H9 (cell line): ENCODE data around the gene PDZD7. TPM values are rescaled to one million over a fixed set of nuclear protein-coding genes. Genes with fewer than 3 reads are reported as not detected.

Experiments used
- DNase-seq: peaks from one replicate; pipeline ENCODE4 v3.0.0-alpha.2; 2017
- H2AFZ ChIP-seq: one replicate; pipeline ENCODE4 v1.6.1; 2013; ENCODE audit warnings: mild to moderate bottlenecking, low read length, control low read depth, moderate library complexity
- H2AK5ac ChIP-seq: 2 replicates; pipeline ENCODE4 v1.6.1; 2013; ENCODE audit warnings: low read length, control low read depth, mixed read lengths; ENCODE audit not compliant: insufficient read length
- H2BK120ac ChIP-seq: one replicate; pipeline ENCODE4 v1.6.1; 2013; ENCODE audit warnings: low read depth, mild to moderate bottlenecking, low read length, control low read depth, inconsistent platforms; ENCODE audit not compliant: poor library complexity, severe bottlenecking
- H2BK12ac ChIP-seq: 2 replicates; pipeline ENCODE4 v1.6.1; 2013; ENCODE audit warnings: low read length, control low read depth, mixed read lengths, low read depth; ENCODE audit not compliant: insufficient read length
- H2BK15ac ChIP-seq: 2 replicates; pipeline ENCODE4 v1.6.1; 2013; ENCODE audit warnings: low read depth, low read length, control low read depth
- H2BK20ac ChIP-seq: one replicate; pipeline ENCODE4 v1.6.1; 2013; ENCODE audit warnings: low read depth, mild to moderate bottlenecking, low read length, control low read depth, inconsistent platforms; ENCODE audit not compliant: poor library complexity, severe bottlenecking
- H2BK5ac ChIP-seq: 2 replicates; pipeline ENCODE4 v1.6.1; 2013; ENCODE audit warnings: low read length, control low read depth, mixed read lengths; ENCODE audit not compliant: insufficient read length
- H3K14ac ChIP-seq: 2 replicates; pipeline ENCODE4 v1.6.1; 2013; ENCODE audit warnings: low read length, control low read depth; ENCODE audit not compliant: insufficient read depth
- H3K18ac ChIP-seq: 2 replicates; pipeline ENCODE4 v1.6.1; 2013; ENCODE audit warnings: low read depth, mild to moderate bottlenecking, mixed read lengths, low read length, control low read depth; ENCODE audit not compliant: insufficient read length
- H3K23ac ChIP-seq: 2 replicates; pipeline ENCODE4 v1.6.1; 2013; ENCODE audit warnings: low read length, control low read depth, mixed read lengths, low read depth; ENCODE audit not compliant: insufficient read length
- H3K23me2 ChIP-seq: 2 replicates; pipeline ENCODE4 v1.6.1; 2013; ENCODE audit warnings: low read depth, mild to moderate bottlenecking, mixed read lengths, low read length, control low read depth; ENCODE audit not compliant: insufficient read length, poor library complexity, severe bottlenecking
- H3K27ac ChIP-seq: 2 replicates; pipeline ENCODE4 v1.5.1; 2013; ENCODE audit warnings: low read length, control low read depth, mixed read lengths, low read depth; ENCODE audit not compliant: insufficient read length
- H3K27me3 ChIP-seq: 2 replicates; pipeline ENCODE4 v1.6.1; 2013; ENCODE audit warnings: low read length, control low read depth, inconsistent platforms; ENCODE audit not compliant: insufficient read depth
- H3K4ac ChIP-seq: 2 replicates; pipeline ENCODE4 v1.6.1; 2013; ENCODE audit warnings: low read depth, mild to moderate bottlenecking, control low read depth, inconsistent platforms, low read length, moderate library complexity
- H3K4me1 ChIP-seq: 2 replicates; pipeline ENCODE4 v1.6.1; 2013; ENCODE audit warnings: low read length, control low read depth, inconsistent platforms; ENCODE audit not compliant: insufficient read depth
- H3K4me2 ChIP-seq: 2 replicates; pipeline ENCODE4 v1.6.1; 2013; ENCODE audit warnings: low read length, control low read depth, mixed read lengths; ENCODE audit not compliant: insufficient read length, insufficient read depth
- H3K56ac ChIP-seq: 2 replicates; pipeline ENCODE4 v1.6.1; 2013; ENCODE audit warnings: low read depth, mild to moderate bottlenecking, mixed read lengths, low read length, control low read depth; ENCODE audit not compliant: insufficient read length
- H3K79me1 ChIP-seq: 2 replicates; pipeline ENCODE4 v1.6.1; 2013; ENCODE audit warnings: low read depth, mild to moderate bottlenecking, moderate library complexity, low read length, control low read depth, inconsistent platforms; ENCODE audit not compliant: insufficient read depth, poor library complexity, severe bottlenecking
- H3K79me2 ChIP-seq: 2 replicates; pipeline ENCODE4 v1.6.1; 2013; ENCODE audit warnings: low read length, control low read depth, inconsistent platforms; ENCODE audit not compliant: insufficient read depth
- H3K9ac ChIP-seq: 2 replicates; pipeline ENCODE4 v1.6.1; 2013; ENCODE audit warnings: low read length, control low read depth, mixed read lengths; ENCODE audit not compliant: insufficient read length; ENCODE audit errors: extremely low read depth
- H3K9me3 ChIP-seq: one replicate; pipeline ENCODE4 v1.6.1; 2013; ENCODE audit warnings: low read depth, low read length, inconsistent platforms; ENCODE audit not compliant: control insufficient read depth
- H3T11ph ChIP-seq: one replicate; pipeline ENCODE4 v1.6.1; 2013; ENCODE audit warnings: mild to moderate bottlenecking, low read length, control low read depth, inconsistent platforms
- H4K20me1 ChIP-seq: one replicate; pipeline ENCODE4 v1.6.1; 2013; ENCODE audit not compliant: control insufficient read depth, insufficient read length, insufficient read depth
- H4K5ac ChIP-seq: 2 replicates; pipeline ENCODE4 v1.6.1; 2013; ENCODE audit warnings: low read depth, mild to moderate bottlenecking, mixed read lengths, low read length, control low read depth; ENCODE audit not compliant: insufficient read length
- H4K8ac ChIP-seq: replicated peaks from 2 replicates; pipeline ENCODE4 v1.6.1; 2013; ENCODE audit warnings: low read length, control low read depth, mixed read lengths, low read depth; ENCODE audit not compliant: insufficient read length
- H4K91ac ChIP-seq: 2 replicates; pipeline ENCODE4 v1.6.1; 2013; ENCODE audit warnings: low read depth, mild to moderate bottlenecking, moderate library complexity, mixed read lengths, low read length, control low read depth; ENCODE audit not compliant: insufficient read length
- H3K27ac Mint-ChIP-seq, 3 experiments: 2 replicates in 2 of 3; 3 replicates in 1 of 3; pipeline ENCODE4 v1.8.0; 2020 to 2021; ENCODE audit warnings: mixed read lengths in 3 of 3, mild to moderate bottlenecking in 1 of 3, moderate library complexity in 1 of 3
- H3K27me3 Mint-ChIP-seq: 2 replicates; pipeline ENCODE4 v1.8.0; 2021; ENCODE audit warnings: low read depth, mild to moderate bottlenecking, moderate library complexity, mixed read lengths
- H3K36me3 Mint-ChIP-seq, 3 experiments: 2 replicates in 2 of 3; 3 replicates in 1 of 3; pipeline ENCODE4 v1.8.0; 2020 to 2021; ENCODE audit warnings: low read depth in 3 of 3, mixed read lengths in 3 of 3; ENCODE audit not compliant: insufficient read depth in 1 of 3
- H3K4me1 Mint-ChIP-seq, 2 experiments: 2 replicates each; pipeline ENCODE4 v1.8.0; 2020; ENCODE audit warnings: mixed read lengths in 2 of 2
- H3K4me3 Mint-ChIP-seq, 2 experiments: 2 replicates in 1 of 2; 3 replicates in 1 of 2; pipeline ENCODE4 v1.8.0; 2020 to 2021; ENCODE audit warnings: mild to moderate bottlenecking in 2 of 2, mixed read lengths in 2 of 2, moderate library complexity in 1 of 2
- H3K9me3 Mint-ChIP-seq, 2 experiments: 2 replicates in 1 of 2; 3 replicates in 1 of 2; pipeline ENCODE4 v1.8.0; 2020; ENCODE audit warnings: mild to moderate bottlenecking in 2 of 2, mixed read lengths in 2 of 2, moderate library complexity in 1 of 2
- CTCF ChIP-seq: fragments of 200-600 bp; sonication (generic); conservative IDR thresholded peaks from 3 replicates; pipeline ENCODE4 v1.8.0; 2021; ENCODE audit warnings: antibody characterized with exemption, mild to moderate bottlenecking
- WGBS: extraction: QIAGEN DNeasy Blood & Tissue Kit; methylation state at CpG from one replicate; pipeline ENCODE4 v1.1.7; 2013; ENCODE audit warnings: missing lambda C conversion rate, low lambda C conversion rate, mixed read lengths; ENCODE audit not compliant: insufficient read length; ENCODE audit errors: extremely low coverage; 5-methylcytosine and 5-hydroxymethylcytosine counted together
- total RNA-seq: library from RNA; stranded (reverse); gene quantifications from 2 replicates; pipeline ENCODE4 v1.2.1, GENCODE V29; 2021

Gene PDZD7
- total RNA-seq, 1 experiment from 2014 or later, result 2.0 TPM

- Histone ChIP-seq H3K4ac (no peak overlapping the region), H2BK15ac (no peak overlapping the region), H3K14ac (no peak overlapping the region), H4K91ac (no peak overlapping the region), H4K8ac (no peak overlapping the region), H3K27me3 (no peaks in the 10 kb centered on the region), H2BK5ac (no peak overlapping the region), H3K56ac (no peak overlapping the region), H3K4me1 (no peaks in the 10 kb centered on the region; the same call in 1 of the 2 replicates), H3K23ac (no peak overlapping the region), H2BK20ac (no peak overlapping the region), H2AFZ (no peak overlapping the region), H4K20me1 (no peaks in the 10 kb centered on the region), H2BK12ac (no peak overlapping the region), H3K79me1 (peaks cover 7% of the 10 kb centered on the region), H3K23me2 (peaks cover 8% of the 10 kb centered on the region), H3K9ac (no peak overlapping the region), H2AK5ac (no peak overlapping the region), H2BK120ac (no peak overlapping the region), H4K5ac (no peak overlapping the region), H3K79me2 (peaks cover 14% of the 10 kb centered on the region; the same call in 1 of the 2 replicates), H3K18ac (no peak overlapping the region), H3K27ac (no peak overlapping the region), H3K4me2 (no peak overlapping the region), H3T11ph (no peak overlapping the region), H3K9me3 (no peaks in the 10 kb centered on the region)
- TF ChIP-seq CTCF, result no peak
- Mint-ChIP-seq H3K4me3 (no peak overlapping the region), H3K27me3 (no peaks in the 10 kb centered on the region), H3K4me1 (peaks cover 6 to 16% of the 10 kb centered on the region in 2 experiments), H3K9me3 (peaks cover 0 to 2% of the 10 kb centered on the region in 2 experiments; a peak in 3 of 5 replicates), H3K27ac (peak overlapping the region; percentile 64 to 96 (median 75); a peak in 3 of 7 replicates), H3K36me3 (peaks cover 9 to 32% (median 28%) of the 10 kb centered on the region in 3 experiments; a peak in 6 of 7 replicates)
- DNase-seq, result no peak
- WGBS, result no CpG with 5 or more reads among the region's 13 CpGs
These were observed 46.9 kb downstream of the PDZD7 start for GRCh38 chr10:100983868-100984671.
